Measurements from ENCODE around the gene MVK. TPM values are rescaled to one million over a fixed set of nuclear protein-coding genes. Genes with fewer than 3 reads are reported as not detected.

Gene MVK
- total and polyA plus RNA-seq, 2 of the 4 experiments (the other 2 are of a cell fraction): 6.6 to 11.5 TPM

DNA sequence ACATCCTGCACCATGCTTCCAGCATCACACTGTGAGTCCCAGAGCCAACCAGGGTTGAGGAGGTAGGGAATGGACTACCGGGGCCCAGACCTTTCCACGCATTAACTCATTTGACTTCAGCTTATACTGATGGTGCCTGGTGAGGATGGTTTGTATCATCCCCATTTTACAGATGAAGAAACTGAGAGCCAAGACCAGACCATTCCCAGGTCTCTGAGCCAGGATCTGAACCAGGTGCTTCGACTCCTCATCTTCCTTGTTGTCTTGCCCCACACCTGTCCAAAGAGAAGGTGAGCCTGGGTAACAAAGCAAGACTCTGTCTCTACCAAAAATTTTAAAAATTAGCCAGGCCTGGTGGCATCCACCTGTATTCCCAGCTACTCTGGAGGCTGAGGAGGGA lies 64.4 kb downstream of the MVK start:
- no peaks in the 10 kb centered on the region for H3K79me1 ChIP-seq (ENCODE audit: low read depth in 1 of 2, low read length in 2 of 2)
- intact Hi-C loops (cut with micrococcal nuclease) (no loop called here), dilution Hi-C loops (cut with HindIII; ENCODE audit: low sequenced_read_pairs, unreplicated experiment) (no loop called here), in situ Hi-C loops (cut with MboI; ENCODE audit: low sequenced_read_pairs) (no loop called here)
- H3K4me1 ChIP-seq (ENCODE audit: control insufficient read depth, insufficient read depth, low read length): no peaks in the 10 kb centered on the region
- H3K18ac ChIP-seq (ENCODE audit: low read depth, low read length): no peak overlapping the region
- TF ChIP-seq CHD1 (IDR thresholded peaks at IDR 0.05; ENCODE audit: low read depth, low read length) (no peak), POLR2A (IDR thresholded peaks at IDR 0.05; ENCODE audit: low read depth, low read length) (no peak), MXI1 (IDR thresholded peaks at IDR 0.05; ENCODE audit: borderline replicate concordance, low read depth, low read length) (no peak), MAZ (IDR thresholded peaks at IDR 0.05; ENCODE audit: borderline replicate concordance, low read depth, low read length) (no peak), ELK1 (IDR thresholded peaks at IDR 0.05; ENCODE audit: borderline replicate concordance, low read depth, low read length) (no peak), NFE2L2 (IDR thresholded peaks at IDR 0.05; ENCODE audit: low read depth, low read length) (no peak), SMC3 (IDR thresholded peaks at IDR 0.05; ENCODE audit: low read depth, low read length) (no peak), RAD21 (IDR thresholded peaks at IDR 0.05; ENCODE audit: low read length) (no peak), CEBPB (IDR thresholded peaks at IDR 0.05; ENCODE audit: low read depth, low read length) (no peak), RFX5 (IDR thresholded peaks at IDR 0.05; ENCODE audit: low read depth, low read length) (no peak), USF2 (IDR thresholded peaks at IDR 0.05; ENCODE audit: low read depth, low read length) (no peak), FOS (IDR thresholded peaks at IDR 0.05; ENCODE audit: low read depth, low read length) (no peak), BHLHE40 (IDR thresholded peaks at IDR 0.05; ENCODE audit: low read depth, low read length) (no peak), MAFK (IDR thresholded peaks at IDR 0.05; ENCODE audit: low read depth, low read length) (no peak)
- TF ChIP-seq, protein P1, sequence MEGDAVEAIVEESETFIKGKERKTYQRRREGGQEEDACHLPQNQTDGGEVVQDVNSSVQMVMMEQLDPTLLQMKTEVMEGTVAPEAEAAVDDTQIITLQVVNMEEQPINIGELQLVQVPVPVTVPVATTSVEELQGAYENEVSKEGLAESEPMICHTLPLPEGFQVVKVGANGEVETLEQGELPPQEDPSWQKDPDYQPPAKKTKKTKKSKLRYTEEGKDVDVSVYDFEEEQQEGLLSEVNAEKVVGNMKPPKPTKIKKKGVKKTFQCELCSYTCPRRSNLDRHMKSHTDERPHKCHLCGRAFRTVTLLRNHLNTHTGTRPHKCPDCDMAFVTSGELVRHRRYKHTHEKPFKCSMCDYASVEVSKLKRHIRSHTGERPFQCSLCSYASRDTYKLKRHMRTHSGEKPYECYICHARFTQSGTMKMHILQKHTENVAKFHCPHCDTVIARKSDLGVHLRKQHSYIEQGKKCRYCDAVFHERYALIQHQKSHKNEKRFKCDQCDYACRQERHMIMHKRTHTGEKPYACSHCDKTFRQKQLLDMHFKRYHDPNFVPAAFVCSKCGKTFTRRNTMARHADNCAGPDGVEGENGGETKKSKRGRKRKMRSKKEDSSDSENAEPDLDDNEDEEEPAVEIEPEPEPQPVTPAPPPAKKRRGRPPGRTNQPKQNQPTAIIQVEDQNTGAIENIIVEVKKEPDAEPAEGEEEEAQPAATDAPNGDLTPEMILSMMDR (conservative IDR thresholded peaks at IDR 0.05; ENCODE audit: low read depth, low read length): no peak
- no peaks in the 10 kb centered on the region for H3K9me3 ChIP-seq (ENCODE audit: control insufficient read depth, insufficient read depth, low read length)
- H4K5ac ChIP-seq (ENCODE audit: low read depth, low read length): no peak overlapping the region
- H2BK15ac ChIP-seq (ENCODE audit: low read depth, low read length): no peak overlapping the region
- peaks cover 7% of the 10 kb centered on the region; the same call in 1 of the 2 replicates for H3K27me3 ChIP-seq (ENCODE audit: control insufficient read depth, insufficient read depth, low read length)
- ChIA-PET POLR2A (ENCODE audit: unreplicated experiment) (no interaction called here), CTCF (no interaction called here)
- no peak overlapping the region for H4K8ac ChIP-seq (ENCODE audit: low read depth in 2 of 2, low read length in 2 of 2)
- no peaks in the 10 kb centered on the region for H3K9me1 ChIP-seq (ENCODE audit: insufficient read depth, low read length)
- H3K56ac ChIP-seq (ENCODE audit: extremely low read depth, insufficient read depth, low read length): no peak overlapping the region
- H2BK20ac ChIP-seq (ENCODE audit: low read depth, low read length): no peak overlapping the region
- no peak overlapping the region for H3K4ac ChIP-seq (ENCODE audit: low read depth, low read length)
- no CpG with 5 or more reads among the region's 3 CpGs for WGBS, 2 experiments (ENCODE audit: extremely low coverage in 2 of 2, insufficient read length in 1 of 2)
- H2AK5ac ChIP-seq (ENCODE audit: low read depth, low read length): no peak overlapping the region
- H2AK9ac ChIP-seq (replicated peaks; ENCODE audit: low read depth, low read length, poor library complexity): no peak overlapping the region
- BruUV-seq (replicated peaks): no TSS peak
- no peak overlapping the region for H3K14ac ChIP-seq (replicated peaks; ENCODE audit: low read depth, low read length)
- no peak overlapping the region for H4K91ac ChIP-seq (ENCODE audit: insufficient read depth, low read depth, low read length)
- H3K27ac ChIP-seq (ENCODE audit: insufficient read depth, low read length): no peak overlapping the region
- H3K4me2 ChIP-seq (ENCODE audit: low read depth, low read length): no peak overlapping the region
- DNase-seq (no peak), ATAC-seq (ENCODE audit: low read depth) (no peak)
- no peaks in the 10 kb centered on the region for H3K36me3 ChIP-seq (ENCODE audit: control insufficient read depth, insufficient read depth, low read length)
- no peak overlapping the region for H3K23ac ChIP-seq (ENCODE audit: low read depth, low read length)
- no peak overlapping the region for H2BK120ac ChIP-seq (ENCODE audit: low read depth, low read length)
- H2BK5ac ChIP-seq (ENCODE audit: low read depth, low read length, poor library complexity, severe bottlenecking): no peak overlapping the region
- H2AFZ ChIP-seq (replicated peaks; ENCODE audit: low read length, poor library complexity): no peak overlapping the region
- H4K20me1 ChIP-seq (ENCODE audit: insufficient read depth, low read length): no peaks in the 10 kb centered on the region
- no peak overlapping the region for H3K4me3 ChIP-seq (ENCODE audit: insufficient read depth, low read depth, low read length)
- H3K9ac ChIP-seq (ENCODE audit: low read depth, low read length): no peak overlapping the region
